GM20000 (cell line): ENCODE measurements around the gene NBPF26.
"Not testable (repeated sequence)": the region's sequence is repeated elsewhere in the genome, so short reads cannot be mapped to it uniquely, and the experiment has no call there.

Experiments
- DNase-seq: peaks from one replicate; pipeline ENCODE4 v3.0.0; 2012; ENCODE audit warnings: low spot score
- TF ChIP-seq, protein P1 (sequence below): IDR thresholded peaks from 2 replicates; pipeline ENCODE4 v1.5.1; 2012; ENCODE audit warnings: mild to moderate bottlenecking, control low read depth; ENCODE audit errors: extremely low read depth, missing control alignments

Gene NBPF26

DNA sequence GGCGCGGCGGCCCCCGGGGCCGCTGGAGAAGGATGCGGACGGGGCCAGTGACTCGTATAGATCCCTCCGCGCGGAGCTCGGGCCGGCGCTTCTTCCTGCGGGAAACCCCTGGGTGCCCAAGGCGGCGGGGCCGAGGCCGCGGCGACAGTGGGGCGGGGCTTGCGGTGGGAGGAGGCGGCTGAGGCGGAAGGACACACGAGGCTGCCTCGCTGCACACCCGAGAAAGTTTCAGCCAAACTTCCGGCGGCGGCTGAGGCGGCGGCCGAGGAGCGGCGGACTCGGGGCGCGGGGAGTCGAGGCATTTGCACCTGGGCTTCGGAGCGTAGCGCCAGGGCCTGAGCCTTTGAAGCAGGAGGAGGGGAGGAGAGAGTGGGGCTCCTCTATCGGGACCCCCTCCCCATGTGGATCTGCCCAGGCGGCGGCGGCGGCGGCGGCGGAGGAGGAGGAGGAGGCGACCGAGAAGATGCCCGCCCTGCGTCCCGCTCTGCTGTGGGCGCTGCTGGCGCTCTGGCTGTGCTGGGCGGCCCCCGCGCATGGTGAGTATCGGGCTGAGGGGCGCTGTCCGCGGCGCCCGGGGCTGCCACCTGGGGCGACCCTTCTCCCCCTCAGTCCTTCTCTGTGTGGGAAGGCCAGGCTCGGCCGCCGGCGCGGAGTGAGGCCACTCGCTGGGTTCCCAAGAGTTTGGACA lies at the start of gene NBPF26:
Gene NBPF26, plus strand, starts transcription at position 231 of the 688 bp plus-strand sequence.
- DNase-seq: peak; percentile 23

DNA sequence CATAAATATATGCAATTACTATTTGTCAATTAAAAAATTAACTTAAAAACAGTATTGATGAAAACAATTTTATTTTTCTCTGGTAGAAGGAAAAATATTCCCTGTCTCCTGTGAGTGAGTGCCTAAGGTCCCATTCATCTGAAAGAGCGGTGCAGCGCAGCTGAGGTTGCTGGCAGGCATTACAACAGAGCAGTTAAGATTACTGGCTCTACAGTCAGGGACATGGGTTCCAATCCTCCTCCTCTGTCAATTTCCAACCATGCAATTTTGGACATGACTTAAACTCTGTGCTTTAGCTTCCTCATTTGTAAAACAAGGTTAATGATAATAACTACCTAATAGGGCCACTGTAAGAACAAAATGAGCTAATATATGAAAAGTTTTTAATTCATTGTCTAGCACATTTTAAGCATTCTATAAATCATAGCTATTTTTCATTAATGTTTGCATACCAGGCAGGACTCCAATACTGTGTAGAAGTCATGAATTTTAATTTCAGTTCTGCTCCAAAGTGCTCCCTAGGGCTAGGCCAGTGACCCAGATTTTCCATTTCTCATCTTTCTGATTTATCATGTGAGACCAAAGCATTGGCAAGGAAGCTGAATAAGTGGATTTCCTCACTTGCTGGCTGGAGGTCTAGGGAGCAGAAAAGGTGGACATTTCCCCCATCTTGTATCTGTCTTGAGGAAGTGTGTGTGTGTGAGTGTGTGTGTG lies 43.5 kb upstream of the NBPF26 start:
- not testable (repeated sequence) for DNase-seq

DNA sequence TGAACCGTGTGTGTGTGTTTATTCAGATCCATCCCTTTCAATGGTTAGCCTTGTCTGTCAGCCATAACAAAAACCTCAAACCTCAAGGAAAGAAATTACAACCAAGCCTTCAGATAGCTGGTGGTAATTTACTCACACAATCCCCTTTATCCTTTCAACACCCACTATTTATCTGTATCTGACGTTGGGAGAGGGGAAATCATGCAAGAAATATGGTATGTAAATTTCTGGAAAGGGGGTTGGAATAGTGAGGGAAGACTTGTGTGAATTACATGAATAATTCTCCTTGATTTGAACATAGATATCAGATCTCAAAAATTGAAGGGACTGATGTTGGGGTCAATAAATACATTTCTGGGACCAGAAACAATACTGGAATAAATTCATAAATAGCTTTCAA lies 42.8 kb upstream of the NBPF26 start:
- not testable (repeated sequence) for DNase-seq

DNA sequence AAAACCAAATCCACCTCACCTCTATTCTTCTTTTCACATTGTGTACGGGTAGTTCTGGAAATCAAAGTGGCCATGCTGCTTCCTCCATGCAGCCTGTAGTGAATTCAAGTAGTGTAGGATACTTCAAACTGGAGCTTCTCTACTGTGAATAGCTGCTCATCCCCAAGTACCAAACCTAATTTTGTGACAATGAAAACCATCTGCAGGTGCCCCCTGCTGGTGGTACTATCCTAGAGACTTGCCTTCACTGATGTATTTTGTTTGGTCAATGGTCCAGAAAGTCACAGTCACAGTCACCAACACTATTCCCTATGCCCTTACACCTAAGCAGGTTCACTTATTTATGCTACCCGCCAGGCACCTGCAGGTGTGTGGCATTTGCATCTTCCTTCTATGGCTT lies 39.3 kb upstream of the NBPF26 start:
- DNase-seq: not testable (repeated sequence)

DNA sequence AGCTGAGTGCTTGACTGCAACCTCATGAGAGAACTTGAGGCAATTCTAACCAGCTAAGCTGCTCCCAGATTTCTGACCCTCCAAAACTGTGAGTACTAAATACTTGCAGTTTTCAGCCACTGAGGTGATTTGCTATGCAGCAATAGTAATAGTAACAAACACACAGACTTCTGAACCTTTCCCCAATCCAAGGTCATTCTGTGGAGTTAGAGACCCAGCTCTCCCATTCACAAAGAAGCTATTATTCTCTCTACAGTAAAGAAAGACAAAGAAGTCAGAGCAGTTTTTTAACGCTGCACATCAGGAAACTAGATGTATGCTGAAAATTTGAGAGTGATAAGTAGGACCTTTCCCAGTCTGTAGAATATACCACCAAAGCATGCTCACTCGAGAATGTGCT lies 38.1 kb upstream of the NBPF26 start:
- not testable (repeated sequence) for DNase-seq

DNA sequence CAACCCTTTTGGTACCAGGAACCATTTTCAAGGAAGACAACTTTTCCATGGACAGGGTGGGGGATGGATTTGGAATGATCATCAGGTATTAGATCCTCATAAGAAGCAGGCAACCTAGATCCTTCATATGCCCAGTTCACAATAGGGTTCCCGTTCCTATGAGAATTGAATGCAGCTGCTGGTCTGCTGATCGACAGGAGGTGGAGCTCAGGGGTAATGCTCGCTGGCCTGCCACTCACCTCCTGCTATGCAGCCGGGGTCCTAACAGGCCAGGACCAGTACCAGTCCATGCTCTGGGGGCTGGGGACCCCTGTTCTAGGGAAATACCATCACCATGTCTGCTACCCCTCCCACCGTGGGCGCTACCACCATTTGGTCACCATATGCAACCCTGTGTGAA lies 36.5 kb upstream of the NBPF26 start:
- not testable (repeated sequence) for DNase-seq

DNA sequence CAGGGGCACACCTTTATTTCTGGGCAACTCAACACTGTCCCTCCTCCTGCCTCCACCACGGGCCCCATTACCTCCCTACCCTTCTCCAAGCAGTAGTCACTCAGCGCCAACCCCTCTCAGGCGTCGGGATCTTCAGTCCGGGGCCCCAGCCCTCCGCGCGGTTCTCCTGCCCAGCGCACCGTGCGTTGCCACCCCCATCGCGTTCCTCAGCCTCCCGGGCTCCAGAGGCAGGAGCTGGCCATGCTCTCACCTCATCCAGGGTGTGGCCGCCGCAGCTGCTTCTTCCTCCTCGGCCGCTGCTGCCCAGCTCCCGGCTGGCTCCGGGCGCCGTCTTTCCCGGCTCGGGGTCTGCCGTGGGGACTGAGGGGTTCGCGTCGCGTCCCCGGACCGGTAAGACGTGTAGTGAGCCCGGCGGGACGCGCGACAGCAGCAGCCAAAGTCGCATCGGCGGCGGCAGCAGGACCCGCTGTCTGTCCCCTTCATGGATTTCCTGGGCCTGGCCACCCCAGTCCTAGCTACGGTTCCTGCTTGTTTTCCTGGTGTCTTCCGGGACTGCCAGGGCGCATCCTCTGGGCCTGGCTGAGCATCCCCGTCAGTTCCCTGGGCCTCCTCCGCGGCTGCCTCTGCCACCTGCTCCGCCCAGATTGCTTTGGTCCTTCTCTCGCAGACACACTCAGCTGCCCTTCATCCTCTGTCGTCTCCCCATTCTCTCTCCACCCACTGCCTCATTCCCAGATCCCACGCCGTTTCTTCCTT lies 22.8 kb upstream of the NBPF26 start:
- not testable (repeated sequence) for DNase-seq

DNA sequence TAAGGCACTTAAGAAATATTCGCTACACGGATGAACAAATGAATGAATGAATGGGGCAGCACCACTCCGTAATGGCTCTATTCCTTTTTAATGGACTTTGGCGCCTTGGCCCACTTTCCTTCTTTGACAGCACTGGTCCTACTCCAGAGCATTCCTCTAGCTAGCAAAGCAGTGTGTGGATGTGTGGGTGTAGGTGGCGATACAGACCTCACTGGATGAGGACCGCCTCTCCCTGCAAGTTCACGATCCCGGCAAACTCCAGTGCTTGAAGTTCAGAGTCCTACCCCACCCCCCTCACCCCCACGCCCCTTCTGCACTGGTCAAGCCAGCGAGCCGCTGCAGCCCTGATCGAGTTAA lies 409 bp upstream of the NBPF26 start:
- not testable (repeated sequence) for DNase-seq

DNA sequence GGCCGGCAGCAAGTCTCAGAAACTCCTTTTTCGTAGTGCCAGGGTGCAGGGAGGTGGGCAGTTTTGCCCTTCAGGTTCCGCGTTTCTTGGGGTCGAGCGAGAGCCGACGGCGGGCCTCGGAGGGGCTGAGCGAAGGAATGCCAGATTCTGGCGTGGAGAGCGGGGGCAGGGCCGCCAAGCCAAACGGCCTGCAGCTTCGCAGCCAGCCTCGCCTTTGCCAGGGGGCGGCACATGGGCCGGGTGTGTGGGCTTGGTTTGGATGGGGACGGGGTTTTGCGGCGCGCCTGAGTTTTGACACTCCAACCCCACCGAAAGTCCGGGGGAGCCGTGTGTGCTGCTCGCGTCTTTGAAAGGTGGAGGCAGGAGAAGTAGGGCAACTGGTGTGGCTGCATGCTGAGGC lies 762 bp downstream of the NBPF26 start:
- DNase-seq: not testable (repeated sequence)

DNA sequence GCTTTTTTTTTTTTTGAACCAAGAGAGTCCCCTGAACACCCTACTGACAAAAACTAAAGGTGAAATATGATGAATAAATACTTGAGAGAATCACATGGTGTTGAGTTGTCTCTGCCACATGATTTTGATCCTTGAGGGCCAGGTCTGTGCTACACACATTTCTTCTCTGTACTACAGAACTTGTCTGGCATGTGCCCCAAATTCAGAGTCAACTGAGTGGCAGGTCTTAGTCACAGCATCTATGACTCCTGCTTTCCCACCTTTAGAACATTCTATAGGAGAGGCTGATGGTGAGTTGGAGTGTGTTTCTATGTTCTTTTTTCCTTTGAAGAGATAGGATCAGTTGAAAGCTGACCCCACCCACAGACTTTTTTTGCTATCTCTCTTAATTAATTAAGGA lies 5.1 kb downstream of the NBPF26 start:
- DNase-seq: not testable (repeated sequence)

DNA sequence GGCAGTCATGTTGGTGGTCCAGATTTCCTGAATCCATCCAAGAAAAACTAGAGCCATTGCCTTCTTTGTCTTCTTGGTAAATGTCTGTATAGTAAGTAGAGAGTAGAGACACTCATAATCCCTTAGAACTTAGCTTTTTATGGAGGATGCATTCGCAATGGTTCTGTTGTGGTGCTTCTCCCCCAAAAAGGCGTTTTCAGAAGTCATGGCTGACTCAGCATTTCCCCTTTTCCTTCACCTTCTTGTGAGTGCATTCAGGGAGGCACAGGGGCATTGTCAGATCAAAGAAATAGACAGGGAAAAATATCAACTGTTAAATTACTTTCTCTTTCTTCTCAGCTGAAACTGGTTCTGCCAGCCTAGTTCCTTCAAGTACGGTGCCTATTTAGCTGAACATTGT lies 45.3 kb downstream of the NBPF26 start:
- DNase-seq: not testable (repeated sequence)

DNA sequence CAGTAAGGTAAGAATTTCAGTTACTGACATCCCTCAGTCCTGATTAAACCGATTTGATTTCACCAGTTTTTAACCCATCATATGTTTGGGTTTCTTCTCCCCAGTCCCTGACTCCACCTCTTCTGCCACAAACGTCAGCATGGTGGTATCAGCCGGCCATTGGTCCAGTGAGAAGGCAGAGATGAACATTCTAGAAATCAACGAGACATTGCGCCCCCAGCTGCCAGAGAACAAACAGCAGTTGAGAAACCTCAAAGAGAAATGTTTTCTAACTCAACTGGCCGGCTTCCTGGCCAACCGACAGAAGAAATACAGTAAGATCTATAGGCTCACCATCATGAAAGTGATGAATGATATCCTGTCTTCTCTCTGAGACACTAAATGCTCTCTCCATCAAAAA lies 81.7 kb downstream of the NBPF26 start:
- not testable (repeated sequence) for DNase-seq

DNA sequence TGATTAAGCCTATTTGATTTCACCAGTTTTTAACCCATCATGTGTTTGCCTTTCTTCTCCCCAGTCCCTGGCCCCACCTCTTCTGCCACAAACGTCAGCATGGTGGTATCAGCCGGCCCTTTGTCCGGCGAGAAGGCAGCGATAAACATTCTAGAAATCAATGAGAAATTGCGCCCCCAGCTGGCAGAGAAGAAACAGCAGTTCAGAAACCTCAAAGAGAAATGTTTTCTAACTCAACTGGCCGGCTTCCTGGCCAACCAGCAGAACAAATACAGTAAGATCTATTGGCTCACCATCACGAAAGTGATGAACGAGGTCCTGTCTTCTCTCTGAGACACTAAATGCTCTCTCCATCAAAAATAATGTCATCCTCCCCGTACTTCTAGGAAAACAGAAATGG lies 88.1 kb downstream of the NBPF26 start:
- DNase-seq: not testable (repeated sequence)

DNA sequence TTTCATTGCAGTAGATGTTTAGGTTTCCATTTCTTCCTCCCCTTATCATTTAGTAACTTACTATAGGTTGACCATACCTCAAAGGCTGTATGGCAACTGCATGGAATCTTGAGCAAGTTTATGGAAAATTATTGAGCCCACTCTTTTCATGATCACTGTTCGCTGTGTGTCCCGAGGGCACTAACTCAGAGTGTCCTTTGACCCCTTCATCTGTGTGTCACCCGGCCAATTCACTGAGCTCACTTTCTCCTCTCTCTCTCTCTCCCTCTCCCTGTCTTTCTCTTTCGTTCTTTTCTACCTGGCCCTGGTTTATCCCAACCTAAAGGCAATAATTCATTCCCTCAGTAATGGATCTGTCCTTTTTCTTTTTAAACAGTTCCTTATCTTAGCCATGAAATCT lies 101.3 kb downstream of the NBPF26 start:
- not testable (repeated sequence) for DNase-seq

DNA sequence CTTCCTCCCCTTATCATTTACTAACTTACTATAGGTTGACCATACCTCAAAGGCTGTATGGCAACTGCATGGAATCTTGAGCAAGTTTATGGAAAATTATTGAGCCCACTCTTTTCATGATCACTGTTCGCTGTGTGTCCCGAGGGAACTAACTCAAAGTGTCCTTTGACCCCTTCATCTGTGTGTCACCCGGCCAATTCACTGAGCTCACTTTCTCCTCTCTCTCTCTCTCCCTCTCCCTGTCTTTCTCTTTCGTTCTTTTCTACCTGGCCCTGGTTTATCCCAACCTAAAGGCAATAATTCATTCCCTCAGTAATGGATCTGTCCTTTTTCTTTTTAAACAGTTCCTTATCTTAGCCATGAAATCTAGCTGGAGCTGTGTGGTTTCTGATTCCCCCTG lies 102.9 kb downstream of the NBPF26 start:
- not testable (repeated sequence) for DNase-seq

DNA sequence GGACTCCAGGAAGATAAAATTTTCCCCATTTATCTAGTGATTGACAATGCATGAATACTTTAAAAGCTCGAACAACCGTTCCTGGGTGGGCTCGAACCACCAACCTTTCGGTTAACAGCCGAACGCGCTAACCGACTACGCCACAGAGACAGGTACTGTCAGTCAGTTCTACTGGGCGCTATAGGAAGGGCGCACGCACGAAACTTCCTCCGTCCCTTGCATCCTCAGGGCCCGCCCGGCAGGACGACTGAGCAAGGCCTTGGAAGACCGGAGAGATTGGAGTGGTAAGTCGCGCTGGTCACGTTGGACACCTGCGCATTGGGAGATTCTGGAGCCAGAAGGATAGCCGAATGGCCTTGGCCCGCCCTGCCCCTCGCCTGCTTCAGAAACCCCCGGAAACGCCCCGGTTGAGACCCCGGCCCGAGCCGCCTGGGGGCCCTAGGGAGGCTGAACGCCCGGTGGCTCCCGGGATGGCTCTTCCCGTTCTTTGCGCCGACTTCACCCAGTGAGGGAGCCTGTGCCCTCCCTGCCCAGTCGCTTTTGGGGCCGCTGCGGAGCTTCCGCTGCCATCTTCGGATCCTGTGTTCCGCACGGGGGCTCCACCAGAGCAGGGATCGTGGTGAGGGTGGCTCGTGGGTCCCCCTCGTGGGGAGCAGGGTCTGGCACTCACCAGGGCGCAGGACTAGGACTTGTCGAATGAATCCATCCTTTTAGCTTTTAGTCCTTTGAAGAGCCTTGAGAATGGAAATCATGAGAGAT lies 120.6 kb downstream of the NBPF26 start:
- TF ChIP-seq, protein P1, sequence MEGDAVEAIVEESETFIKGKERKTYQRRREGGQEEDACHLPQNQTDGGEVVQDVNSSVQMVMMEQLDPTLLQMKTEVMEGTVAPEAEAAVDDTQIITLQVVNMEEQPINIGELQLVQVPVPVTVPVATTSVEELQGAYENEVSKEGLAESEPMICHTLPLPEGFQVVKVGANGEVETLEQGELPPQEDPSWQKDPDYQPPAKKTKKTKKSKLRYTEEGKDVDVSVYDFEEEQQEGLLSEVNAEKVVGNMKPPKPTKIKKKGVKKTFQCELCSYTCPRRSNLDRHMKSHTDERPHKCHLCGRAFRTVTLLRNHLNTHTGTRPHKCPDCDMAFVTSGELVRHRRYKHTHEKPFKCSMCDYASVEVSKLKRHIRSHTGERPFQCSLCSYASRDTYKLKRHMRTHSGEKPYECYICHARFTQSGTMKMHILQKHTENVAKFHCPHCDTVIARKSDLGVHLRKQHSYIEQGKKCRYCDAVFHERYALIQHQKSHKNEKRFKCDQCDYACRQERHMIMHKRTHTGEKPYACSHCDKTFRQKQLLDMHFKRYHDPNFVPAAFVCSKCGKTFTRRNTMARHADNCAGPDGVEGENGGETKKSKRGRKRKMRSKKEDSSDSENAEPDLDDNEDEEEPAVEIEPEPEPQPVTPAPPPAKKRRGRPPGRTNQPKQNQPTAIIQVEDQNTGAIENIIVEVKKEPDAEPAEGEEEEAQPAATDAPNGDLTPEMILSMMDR: peak; percentile 12
- peak; percentile 2 for DNase-seq

DNA sequence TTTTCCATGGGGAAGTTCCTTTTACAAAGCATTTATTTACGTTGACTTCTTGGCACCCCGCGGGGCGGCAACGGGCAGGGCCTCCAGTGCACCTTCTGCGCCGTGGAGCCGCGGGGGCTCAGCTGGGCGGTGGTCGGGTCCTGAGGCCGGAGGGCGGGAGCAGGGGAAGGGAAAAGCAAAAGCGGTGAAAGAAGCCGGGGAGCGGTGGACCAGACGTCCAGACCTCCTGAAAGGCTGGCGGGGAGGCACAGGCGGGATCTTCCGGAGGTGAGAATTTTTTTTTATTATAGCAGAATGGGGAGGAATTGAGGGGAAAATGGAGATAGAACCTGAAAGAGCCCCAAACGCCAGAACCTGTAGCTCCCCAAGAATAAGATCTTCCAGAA lies 121.2 kb downstream of the NBPF26 start:
- DNase-seq: not testable (repeated sequence)

DNA sequence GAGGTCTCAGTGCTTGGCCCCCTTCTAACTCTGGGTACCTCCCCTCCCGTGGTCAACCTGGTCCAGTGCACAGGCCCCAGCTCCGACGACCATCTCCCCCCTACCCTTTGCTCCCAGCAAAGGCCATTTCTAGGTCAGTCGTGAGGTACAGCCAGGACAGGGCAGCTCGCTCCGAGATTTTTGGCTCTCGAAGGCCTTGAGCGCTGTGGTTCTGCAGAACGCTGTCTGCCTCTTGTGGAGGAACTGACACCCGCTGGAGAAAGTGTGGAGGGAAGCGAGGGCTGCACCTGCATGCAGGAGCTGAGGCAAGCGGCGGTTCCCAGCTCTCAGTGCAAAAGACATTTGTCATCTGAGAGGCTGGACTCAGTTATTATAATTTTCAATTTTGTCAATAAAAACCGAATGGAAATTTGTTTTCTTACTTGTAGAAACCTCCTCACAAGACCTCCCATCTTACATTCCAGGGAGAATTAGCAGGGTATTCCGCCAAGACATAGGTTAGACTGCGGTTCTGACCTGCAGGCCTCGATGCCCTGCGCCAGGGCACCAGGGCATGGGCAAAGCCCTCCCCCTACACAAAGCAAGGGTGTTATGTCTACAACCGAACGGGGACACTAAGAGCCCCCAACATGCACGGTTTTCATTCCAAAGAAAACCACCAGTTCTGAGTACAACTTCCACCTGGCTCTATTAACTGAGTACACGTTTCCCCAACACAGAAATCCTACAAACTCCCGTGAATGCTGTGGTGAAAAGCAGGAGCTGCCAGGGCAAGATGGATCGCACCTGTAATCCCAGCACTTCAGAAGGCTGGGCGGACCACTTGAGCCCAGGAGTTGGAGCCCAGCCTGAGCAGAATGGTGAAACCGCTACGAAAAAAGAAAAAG lies 125.9 kb downstream of the NBPF26 start:
- not testable (repeated sequence) for DNase-seq

DNA sequence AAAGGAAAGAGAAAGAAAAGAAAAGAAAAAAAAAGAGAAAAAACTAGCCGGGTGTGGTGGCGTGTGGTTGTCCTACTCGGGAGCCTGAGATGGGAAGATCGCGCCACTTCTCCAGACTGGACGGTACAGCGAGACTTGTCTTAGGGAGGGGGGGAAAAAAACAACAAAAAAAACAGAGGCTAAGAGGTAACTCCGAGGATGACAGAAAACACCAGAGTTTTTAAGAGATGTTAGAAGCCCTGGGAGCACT lies 126.5 kb downstream of the NBPF26 start:
- DNase-seq: not testable (repeated sequence)
